Hepatocyte (in vitro differentiated cells): Measurements from ENCODE around the gene RPS6KA5. TPM values are rescaled to one million over a fixed set of nuclear protein-coding genes. Genes with fewer than 3 reads are reported as not detected.
"Not testable (repeated sequence)": the region's sequence is repeated elsewhere in the genome, so short reads cannot be mapped to it uniquely, and the experiment has no call there.

Experiments used
- DNase-seq: peaks from one replicate; pipeline ENCODE4 v3.0.0-alpha.2; 2016; ENCODE audit warnings: low spot score
- H2AFZ ChIP-seq: fragments of 200-600 bp; sonication (generic); 2 replicates; pipeline ENCODE4 v1.6.0; 2016; ENCODE audit warnings: antibody characterized with exemption, mild to moderate bottlenecking
- H3K27ac ChIP-seq: fragments of 200-600 bp; sonication (generic); 2 replicates; pipeline ENCODE4 v1.5.1; 2016; ENCODE audit warnings: mild to moderate bottlenecking
- H3K27me3 ChIP-seq: fragments of 200-600 bp; sonication (generic); 2 replicates; pipeline ENCODE4 v1.6.1; 2016
- H3K36me3 ChIP-seq: fragments of 200-600 bp; sonication (generic); replicated peaks from 2 replicates; pipeline ENCODE4 v1.5.1; 2016; ENCODE audit warnings: low read depth; ENCODE audit not compliant: insufficient read depth
- H3K4me1 ChIP-seq: fragments of 200-600 bp; sonication (generic); 2 replicates; pipeline ENCODE4 v1.5.1; 2016; ENCODE audit warnings: mild to moderate bottlenecking, moderate library complexity; ENCODE audit not compliant: insufficient read depth
- H3K4me2 ChIP-seq: fragments of 200-600 bp; sonication (generic); 2 replicates; pipeline ENCODE4 v1.6.0; 2016
- H3K4me3 ChIP-seq: fragments of 200-600 bp; sonication (generic); 2 replicates; pipeline ENCODE4 v1.5.1; 2016; ENCODE audit warnings: mild to moderate bottlenecking
- H3K79me2 ChIP-seq: fragments of 200-600 bp; sonication (generic); 2 replicates; pipeline ENCODE4 v1.6.0; 2017; ENCODE audit warnings: mild to moderate bottlenecking
- H3K9me2 ChIP-seq: fragments of 200-600 bp; sonication (generic); replicated peaks from 2 replicates; pipeline ENCODE4 v1.6.0; 2017; ENCODE audit warnings: mild to moderate bottlenecking; ENCODE audit not compliant: insufficient read depth
- H3K9me3 ChIP-seq: fragments of 200-600 bp; sonication (generic); 2 replicates; pipeline ENCODE4 v1.5.1; 2016; ENCODE audit warnings: low read depth, mild to moderate bottlenecking
- H4K20me1 ChIP-seq: fragments of 200-600 bp; sonication (generic); 2 replicates; pipeline ENCODE4 v1.6.0; 2016; ENCODE audit warnings: mild to moderate bottlenecking; ENCODE audit not compliant: insufficient read depth, poor library complexity, severe bottlenecking
- CTCF ChIP-seq: fragments of 200-600 bp; sonication (generic); IDR thresholded peaks from 2 replicates; pipeline ENCODE4 v1.5.1; 2016; ENCODE audit warnings: antibody characterized with exemption, mild to moderate bottlenecking; ENCODE audit not compliant: poor library complexity
- EZH2 ChIP-seq: fragments of 200-600 bp; sonication (generic); IDR thresholded peaks from 2 replicates; pipeline ENCODE4 v1.6.1; 2016; ENCODE audit warnings: antibody characterized with exemption, mild to moderate bottlenecking, borderline replicate concordance
- EZH2phosphoT487 ChIP-seq: fragments of 200-600 bp; sonication (generic); IDR thresholded peaks from one replicate; pipeline ENCODE4 v1.6.1; 2018; ENCODE audit warnings: antibody characterized with exemption, mild to moderate bottlenecking, low read depth, moderate library complexity; ENCODE audit not compliant: unreplicated experiment, severe bottlenecking
- WGBS: methylation state at CpG from one replicate; pipeline ENCODE4 v1.1.6; 2016; ENCODE audit warnings: low lambda C conversion rate; ENCODE audit errors: missing lambda C conversion rate; 5-methylcytosine and 5-hydroxymethylcytosine counted together
- polyA plus RNA-seq: library from polyadenylated mRNA; unstranded; fragments of >200 nt; fragmentation: Nextera tagmentation; extraction: Ambion mirVana; gene quantifications from 2 replicates; pipeline ENCODE4 v1.2.1, GENCODE V29; 2016
- total RNA-seq: library from RNA; depleted of rRNA; stranded (reverse); fragments of >200 nt; gene quantifications from 2 replicates; pipeline ENCODE4 v1.2.3, GENCODE V29; 2014

The RPS6KA5 gene
- total and polyA plus RNA-seq, 2 experiments from 2014 or later = 4.8 to 6.3 TPM

GRCh38 chr14:91040545-91040944, 19.9 kb downstream of the RPS6KA5 start:
- no peak overlapping the region for H3K27ac ChIP-seq
- H3K79me2 ChIP-seq = peaks cover 9% of the 10 kb centered on the region
- no peak for DNase-seq
- no peak overlapping the region for H2AFZ ChIP-seq
- no peak overlapping the region for H3K4me3 ChIP-seq
- H3K4me1 ChIP-seq = no peaks in the 10 kb centered on the region
- no peaks in the 10 kb centered on the region for H3K27me3 ChIP-seq
- H3K9me2 ChIP-seq = no peaks in the 10 kb centered on the region
- WGBS = 92% methylated on average over 1 of the region's 1 CpG
- no peaks in the 10 kb centered on the region for H3K9me3 ChIP-seq
- TF ChIP-seq CTCF (no peak), EZH2phosphoT487 (no peak), EZH2 (no peak)
- no peaks in the 10 kb centered on the region for H4K20me1 ChIP-seq
- no peak overlapping the region for H3K4me2 ChIP-seq
- H3K36me3 ChIP-seq = no peaks in the 10 kb centered on the region

DNA sequence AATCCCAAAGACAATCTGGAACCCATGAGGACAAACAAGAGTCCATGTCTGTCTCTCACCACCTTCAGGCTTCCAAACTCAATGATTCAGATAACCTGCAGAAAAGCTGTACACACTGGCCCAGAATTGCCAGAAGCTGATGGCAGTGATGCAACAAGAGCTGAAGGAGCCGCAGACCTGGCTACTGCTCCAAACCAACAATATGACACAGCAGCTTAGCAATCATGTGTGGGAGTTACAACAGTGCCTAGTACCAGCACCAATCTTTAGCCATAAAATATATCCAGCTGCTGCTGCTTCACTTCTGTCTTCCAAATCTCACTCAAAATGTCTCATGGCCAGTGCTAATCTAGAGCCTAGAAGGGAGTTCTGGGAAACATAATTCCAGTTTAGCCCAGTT, 22.0 kb downstream of the RPS6KA5 start:
- no peaks in the 10 kb centered on the region for H3K36me3 ChIP-seq
- TF ChIP-seq CTCF (no peak), EZH2phosphoT487 (no peak), EZH2 (no peak)
- H3K9me3 ChIP-seq = no peaks in the 10 kb centered on the region
- no peaks in the 10 kb centered on the region for H3K4me1 ChIP-seq
- H3K79me2 ChIP-seq = peaks cover 6% of the 10 kb centered on the region
- DNase-seq = no peak
- H2AFZ ChIP-seq = no peak overlapping the region
- H3K9me2 ChIP-seq = no peaks in the 10 kb centered on the region
- no peaks in the 10 kb centered on the region for H3K27me3 ChIP-seq
- no peaks in the 10 kb centered on the region for H4K20me1 ChIP-seq
- WGBS = 89% methylated on average over 1 of the region's 1 CpG
- H3K4me2 ChIP-seq = no peak overlapping the region
- H3K27ac ChIP-seq = no peak overlapping the region
- H3K4me3 ChIP-seq = no peak overlapping the region

DNA sequence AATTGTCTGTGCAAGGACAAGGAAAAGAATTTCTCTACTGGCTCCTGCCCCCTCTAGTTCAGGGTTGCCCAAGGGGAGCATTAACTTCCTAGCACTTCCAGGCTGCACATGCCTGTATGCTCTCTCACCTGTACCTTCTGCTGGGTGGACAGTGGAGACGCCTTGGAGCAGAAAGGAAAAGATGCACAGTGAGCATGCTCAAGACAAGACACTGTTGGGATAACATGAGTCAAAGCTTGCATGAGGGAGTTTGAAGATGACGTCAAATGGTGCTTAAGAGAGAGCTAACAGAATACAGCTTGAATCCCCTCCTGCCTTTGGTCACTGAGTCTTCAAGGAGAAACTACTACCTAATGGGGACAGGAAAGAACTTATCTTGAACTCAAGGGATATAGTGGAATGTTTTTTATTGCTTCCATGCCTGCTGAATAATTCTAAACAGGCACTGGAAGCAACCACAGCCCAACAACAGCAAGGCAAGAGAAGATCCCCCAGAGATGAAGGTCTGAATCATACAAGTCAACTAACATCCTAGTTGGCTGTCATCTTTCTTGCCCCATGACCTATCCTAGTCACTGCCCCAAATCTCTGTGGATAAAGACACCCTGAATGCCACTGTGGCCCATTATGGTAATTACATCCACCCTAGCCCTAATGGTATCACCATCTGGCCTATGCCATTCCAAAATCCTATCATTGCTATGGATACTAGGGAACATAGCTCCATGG, 23.5 kb downstream of the RPS6KA5 start:
- WGBS = 84% methylated on average over 2 of the region's 2 CpGs
- TF ChIP-seq EZH2 (no peak), CTCF (no peak), EZH2phosphoT487 (no peak)
- no peaks in the 10 kb centered on the region for H3K9me3 ChIP-seq
- H3K9me2 ChIP-seq = no peaks in the 10 kb centered on the region
- H3K36me3 ChIP-seq = no peaks in the 10 kb centered on the region
- H3K4me3 ChIP-seq = no peak overlapping the region
- H3K79me2 ChIP-seq = no peaks in the 10 kb centered on the region
- no peaks in the 10 kb centered on the region for H3K27me3 ChIP-seq
- no peak overlapping the region for H3K27ac ChIP-seq
- H2AFZ ChIP-seq = no peak overlapping the region
- H3K4me2 ChIP-seq = no peak overlapping the region
- DNase-seq = no peak
- no peaks in the 10 kb centered on the region for H4K20me1 ChIP-seq
- no peaks in the 10 kb centered on the region for H3K4me1 ChIP-seq

DNA sequence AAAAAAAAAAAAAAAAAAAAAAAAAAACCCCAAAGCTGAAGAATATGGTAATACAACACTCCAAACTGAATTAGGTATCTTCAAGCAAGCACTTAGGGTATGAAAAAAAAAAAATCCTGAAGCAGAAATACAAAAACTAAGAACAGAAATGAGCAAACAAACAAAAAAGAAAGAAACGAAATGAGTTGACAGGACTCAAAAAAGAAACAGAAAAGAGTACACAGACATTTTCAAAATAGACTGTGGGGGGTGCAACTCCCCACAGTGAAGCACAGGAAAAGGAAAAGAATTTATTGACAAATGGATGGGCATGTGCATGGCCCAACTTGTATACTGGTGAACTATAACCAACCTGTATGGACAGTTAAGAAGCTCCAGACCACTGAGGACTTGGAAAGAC, 24.6 kb downstream of the RPS6KA5 start:
- H3K9me3 ChIP-seq = no peaks in the 10 kb centered on the region
- H3K36me3 ChIP-seq = no peaks in the 10 kb centered on the region
- no peak overlapping the region for H3K4me3 ChIP-seq
- H3K9me2 ChIP-seq = no peaks in the 10 kb centered on the region
- no peak for DNase-seq
- no peak overlapping the region for H3K27ac ChIP-seq
- no peak overlapping the region for H3K4me2 ChIP-seq
- 95% methylated on average over 1 of the region's 1 CpG for WGBS
- no peaks in the 10 kb centered on the region for H3K4me1 ChIP-seq
- no peak overlapping the region for H2AFZ ChIP-seq
- H4K20me1 ChIP-seq = no peaks in the 10 kb centered on the region
- H3K27me3 ChIP-seq = no peaks in the 10 kb centered on the region
- no peaks in the 10 kb centered on the region for H3K79me2 ChIP-seq
- TF ChIP-seq CTCF (no peak), EZH2phosphoT487 (no peak), EZH2 (no peak)

DNA sequence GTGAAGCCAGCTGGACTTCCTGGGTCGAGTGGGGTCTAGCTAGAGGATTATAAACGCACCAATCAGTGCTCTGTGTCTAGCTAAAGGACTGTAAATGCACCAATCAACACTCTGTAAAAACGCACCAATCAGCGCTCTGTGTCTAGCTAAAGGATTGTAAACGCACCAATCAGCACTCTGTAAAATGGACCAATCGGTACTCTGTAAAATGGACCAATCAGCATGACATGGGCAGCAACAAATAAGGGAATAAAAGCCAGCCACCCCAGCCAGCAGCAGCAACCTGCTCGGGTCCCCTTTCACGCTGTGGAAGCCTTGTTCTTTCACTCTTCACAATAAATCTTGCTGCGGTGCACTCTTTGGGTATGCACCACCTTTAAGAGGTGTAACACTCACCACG, 26.1 kb downstream of the RPS6KA5 start:
- H3K9me2 ChIP-seq, H2AFZ ChIP-seq, H3K9me3 ChIP-seq, H3K79me2 ChIP-seq, H3K27me3 ChIP-seq, H3K27ac ChIP-seq, H3K36me3 ChIP-seq, H3K4me3 ChIP-seq, DNase-seq, H3K4me2 ChIP-seq, H4K20me1 ChIP-seq, H3K4me1 ChIP-seq: not testable (repeated sequence)
- 76% methylated on average over 10 of the region's 10 CpGs for WGBS
